Purkinje cell (primary cell): Measurements from ENCODE around the gene HIGD1C. TPM values are rescaled to one million over a fixed set of nuclear protein-coding genes. Genes with fewer than 3 reads are reported as not detected.

Experiments
- polyA plus RNA-seq: library from polyadenylated mRNA; unstranded; fragments of >200 nt; fragmentation: Nextera tagmentation; gene quantifications from 2 replicates; pipeline ENCODE4 v1.2.1, GENCODE V29; 2014

HIGD1C gene
- not detected in 2 replicates for polyA plus RNA-seq

DNA sequence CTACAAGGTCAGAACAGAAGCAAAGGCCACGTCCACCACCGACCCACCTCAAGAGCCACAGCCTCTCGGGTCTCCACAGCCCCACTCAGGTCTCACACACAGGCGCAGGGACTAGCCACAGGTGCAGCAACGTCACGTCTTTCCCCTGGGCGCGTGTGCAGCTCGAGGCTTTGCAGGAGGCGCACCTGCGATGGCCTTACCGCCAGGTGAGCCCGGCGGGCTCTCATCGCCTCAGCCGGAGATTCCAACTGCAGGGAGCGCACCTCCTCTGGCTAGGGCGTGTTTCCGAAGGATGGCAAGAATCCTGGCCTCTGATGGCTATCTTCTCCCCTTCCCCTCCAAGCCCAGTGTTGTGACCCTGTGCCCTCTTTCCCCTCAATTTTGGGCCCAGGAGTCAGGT is at the start of gene HIGD1C:
TSS of gene HIGD1C (plus strand) at position 35 of the 400 bp plus-strand sequence. CDS start 1,455 bp downstream, outside the sequence.

Other genes starting within 250 kb of the HIGD1C start
- 9.5 and 13.3 TPM in 2 replicates for gene ATF1, start 188.4 kb upstream of the HIGD1C start, polyA plus RNA-seq
- 0.73 TPM in 1 of 2 replicates, not detected in the other for gene TMPRSS12, start 109.6 kb upstream of the HIGD1C start, polyA plus RNA-seq
- gene SLC11A2, start 73.8 kb downstream of the HIGD1C start, polyA plus RNA-seq = 38.0 and 52.9 TPM in 2 replicates
- 36.8 and 37.9 TPM in 2 replicates for gene LETMD1, start 95.8 kb downstream of the HIGD1C start, polyA plus RNA-seq
- 37.9 and 39.7 TPM in 2 replicates for gene CSRNP2, start 131.1 kb downstream of the HIGD1C start, polyA plus RNA-seq
- 15.4 and 19.0 TPM in 2 replicates for gene TFCP2, start 220.6 kb downstream of the HIGD1C start, polyA plus RNA-seq